GM18951 (cell line): ENCODE data around the gene RALGPS1.

Experiments
- POLR2A ChIP-seq: IDR thresholded peaks from 4 replicates; pipeline ENCODE4 v1.6.1; 2011; ENCODE audit warnings: mild to moderate bottlenecking; ENCODE audit not compliant: insufficient read length, insufficient read depth; ENCODE audit errors: extremely low read depth
- in situ Hi-C: fragments of 300-500 bp; cut with MboI; formaldehyde crosslinking; loops from one replicate; pipeline ENCODE4 v1.12.0; 2022; ENCODE audit warnings: low sequenced_read_pairs, mixed read lengths, inconsistent platforms; ENCODE audit not compliant: unreplicated experiment

The RALGPS1 gene

DNA sequence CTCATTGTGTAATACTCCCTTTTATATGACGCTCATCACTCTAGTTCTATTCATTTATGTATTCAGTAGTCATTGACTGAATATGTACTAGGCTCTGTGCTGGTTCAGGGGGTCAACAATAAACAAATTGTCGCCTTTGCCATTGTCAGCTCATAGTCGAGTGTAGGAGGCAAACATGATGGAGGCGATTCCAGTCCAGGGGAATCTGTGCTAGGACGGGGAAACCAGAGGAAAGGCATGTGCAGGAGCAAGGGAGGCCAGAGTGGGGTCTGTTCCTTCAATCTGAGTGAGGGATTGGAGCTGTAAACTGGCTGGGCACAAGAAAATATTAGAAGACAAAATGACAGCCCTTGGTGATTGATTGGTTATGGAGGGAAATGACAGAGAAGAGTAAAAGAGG is 123.9 kb downstream of the RALGPS1 start:
- in situ Hi-C loops, result no loop called here

GRCh38 chr9:127039492-127039891 is 124.9 kb downstream of the RALGPS1 start:
- no peak for TF ChIP-seq POLR2A
- in situ Hi-C loops, result no loop called here

More for the DNA sequence above, 123.9 kb downstream of the RALGPS1 start:
- no peak for TF ChIP-seq POLR2A

- in situ Hi-C loops, result no loop called here
- TF ChIP-seq POLR2A, result no peak
Observed at GRCh38 chr9:127045148-127045547, 130.6 kb downstream of the RALGPS1 start.

DNA sequence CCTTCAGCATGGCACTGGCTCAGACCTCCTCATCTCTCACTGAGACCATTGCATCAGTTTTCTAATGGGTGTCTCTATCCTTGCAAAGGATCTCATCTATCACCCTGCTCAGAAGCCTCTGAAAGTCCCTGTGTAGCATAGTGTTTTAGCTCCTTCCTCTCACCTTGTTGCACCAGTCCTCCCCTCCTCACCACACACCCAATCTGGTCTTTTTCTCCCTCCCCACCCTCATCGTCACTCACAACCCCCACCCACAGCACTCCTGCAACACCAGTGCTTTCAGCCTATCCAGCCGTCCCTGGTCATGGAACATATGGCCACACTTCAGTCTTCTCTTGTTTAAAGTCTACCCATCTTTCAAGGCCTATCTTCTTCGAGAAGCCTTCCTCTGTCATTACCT is 133.4 kb downstream of the RALGPS1 start:
- in situ Hi-C loops, result no loop called here
- no peak for TF ChIP-seq POLR2A

- in situ Hi-C loops, result no loop called here
Observed at GRCh38 chr9:127049044-127049443, 134.5 kb downstream of the RALGPS1 start.

GRCh38 chr9:127049581-127049980 is 135.0 kb downstream of the RALGPS1 start:
- in situ Hi-C loops, result no loop called here
- no peak for TF ChIP-seq POLR2A

More at GRCh38 chr9:127049044-127049443, 134.5 kb downstream of the RALGPS1 start:
- no peak for TF ChIP-seq POLR2A

DNA sequence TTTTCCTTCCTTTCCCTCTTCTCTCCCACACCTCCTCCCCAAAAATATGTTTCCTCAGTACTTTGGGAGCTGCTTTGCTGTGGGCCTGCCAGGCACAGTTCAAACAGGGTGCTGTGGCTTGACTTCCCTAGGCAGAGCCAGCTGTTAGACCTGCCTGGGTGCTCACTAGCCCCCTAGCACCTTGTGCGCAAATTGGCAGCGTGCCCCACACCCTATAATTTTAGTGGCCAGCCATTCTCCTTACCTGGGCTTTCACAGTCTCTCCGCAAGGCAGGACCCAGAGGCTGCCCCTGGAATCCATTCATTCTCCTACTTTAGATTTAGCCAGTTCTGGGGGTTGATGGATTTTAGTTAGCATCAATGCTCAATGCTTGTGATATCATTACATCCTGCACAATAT is 135.6 kb downstream of the RALGPS1 start:
- TF ChIP-seq POLR2A, result no peak
- in situ Hi-C loops, result no loop called here

DNA sequence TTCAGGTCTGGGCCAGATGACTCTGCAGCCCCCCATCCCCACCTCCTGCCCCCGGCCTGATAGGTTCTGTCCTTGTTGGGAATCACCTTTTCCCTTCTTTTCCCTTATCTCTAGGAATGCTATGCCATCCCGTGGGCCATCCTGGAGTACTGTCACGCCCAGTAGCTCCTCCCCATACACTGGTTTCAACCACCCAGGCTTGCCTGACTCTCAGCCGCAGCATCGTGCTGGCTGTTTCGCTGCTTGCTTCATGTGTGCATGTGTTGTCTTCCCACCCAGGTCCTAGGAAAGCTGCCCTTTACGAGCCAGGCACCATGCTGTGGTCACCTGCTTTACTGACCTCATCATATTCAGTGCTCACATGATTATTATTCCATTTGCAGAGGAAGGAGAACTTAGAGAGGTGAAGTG is 136.0 kb downstream of the RALGPS1 start:
- no peak for TF ChIP-seq POLR2A
- in situ Hi-C loops, result no loop called here

DNA sequence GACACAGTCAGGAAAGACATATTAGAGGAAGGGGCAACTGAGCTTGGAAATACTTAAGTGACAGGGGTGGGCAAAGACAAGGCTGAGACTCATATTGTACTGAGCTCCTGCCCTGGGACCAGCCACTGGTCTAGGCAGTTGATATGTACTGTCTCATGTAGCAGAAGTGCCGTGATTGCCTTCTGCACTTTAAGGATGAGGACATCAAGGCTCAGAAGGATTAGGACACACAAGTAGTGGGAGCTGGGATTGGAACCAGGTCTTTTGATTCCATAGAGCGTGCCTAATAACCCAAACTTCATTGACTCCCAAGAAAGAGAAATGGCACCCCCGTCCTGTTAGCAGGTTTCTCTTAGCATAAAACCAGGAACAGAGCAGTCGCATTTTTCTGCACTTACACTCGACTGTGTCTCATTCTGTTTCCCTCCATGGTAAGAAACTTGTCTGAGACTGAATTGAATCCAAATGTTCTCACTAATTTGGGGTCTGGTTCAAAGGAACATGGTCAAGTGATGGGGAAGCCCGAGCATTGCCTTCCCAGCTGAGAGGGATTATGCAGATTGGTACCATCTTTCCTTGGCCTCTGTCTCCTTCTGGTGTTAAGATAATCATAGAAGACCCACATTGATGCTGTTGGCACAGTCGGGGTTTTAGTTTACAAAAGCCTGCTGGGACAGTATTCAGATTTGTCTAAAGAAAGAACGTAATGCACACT is 137.5 kb downstream of the RALGPS1 start:
- no peak for TF ChIP-seq POLR2A
- in situ Hi-C loops, result no loop called here

DNA sequence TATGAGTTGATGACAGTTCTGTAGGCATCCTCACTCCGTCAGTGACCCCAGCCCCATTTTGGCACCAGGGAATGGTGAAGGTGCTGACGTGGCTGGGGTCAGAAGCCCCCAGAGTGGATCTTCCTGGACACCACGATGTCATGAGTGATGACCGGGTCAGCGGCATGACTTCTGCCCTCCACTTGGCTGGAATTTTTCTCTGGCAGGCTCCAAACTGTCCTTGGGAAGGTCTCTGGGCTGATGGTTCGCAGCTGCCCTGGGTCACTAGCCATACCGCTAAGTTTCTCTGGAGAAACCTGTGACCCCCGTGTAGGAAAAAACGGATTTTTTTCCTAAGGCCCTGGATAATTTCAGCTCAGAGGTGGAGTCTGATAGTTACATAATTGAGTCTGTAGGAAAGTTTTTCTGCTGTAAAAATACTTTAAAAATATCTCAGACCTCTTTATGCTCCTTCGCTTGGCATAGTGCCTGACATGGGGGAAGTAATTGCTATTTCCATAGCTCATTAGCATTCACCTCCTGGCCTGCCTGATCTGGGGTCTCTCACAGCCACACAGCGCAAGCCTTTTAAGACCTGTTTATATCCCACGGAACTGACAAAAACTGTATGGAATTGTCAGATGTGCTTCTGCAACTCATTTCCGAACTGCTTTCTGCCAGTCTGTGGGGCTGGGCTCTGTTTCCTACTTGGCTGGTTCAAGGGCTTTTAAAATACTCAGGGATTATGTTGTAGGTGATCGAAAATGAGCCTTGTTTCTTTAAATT is 138.7 kb downstream of the RALGPS1 start:
- in situ Hi-C loops, result no loop called here

GRCh38 chr9:127053960-127054359 is 139.4 kb downstream of the RALGPS1 start:
- TF ChIP-seq POLR2A, result no peak
- in situ Hi-C loops, result no loop called here

More for the DNA sequence above, 138.7 kb downstream of the RALGPS1 start:
- TF ChIP-seq POLR2A, result no peak

DNA sequence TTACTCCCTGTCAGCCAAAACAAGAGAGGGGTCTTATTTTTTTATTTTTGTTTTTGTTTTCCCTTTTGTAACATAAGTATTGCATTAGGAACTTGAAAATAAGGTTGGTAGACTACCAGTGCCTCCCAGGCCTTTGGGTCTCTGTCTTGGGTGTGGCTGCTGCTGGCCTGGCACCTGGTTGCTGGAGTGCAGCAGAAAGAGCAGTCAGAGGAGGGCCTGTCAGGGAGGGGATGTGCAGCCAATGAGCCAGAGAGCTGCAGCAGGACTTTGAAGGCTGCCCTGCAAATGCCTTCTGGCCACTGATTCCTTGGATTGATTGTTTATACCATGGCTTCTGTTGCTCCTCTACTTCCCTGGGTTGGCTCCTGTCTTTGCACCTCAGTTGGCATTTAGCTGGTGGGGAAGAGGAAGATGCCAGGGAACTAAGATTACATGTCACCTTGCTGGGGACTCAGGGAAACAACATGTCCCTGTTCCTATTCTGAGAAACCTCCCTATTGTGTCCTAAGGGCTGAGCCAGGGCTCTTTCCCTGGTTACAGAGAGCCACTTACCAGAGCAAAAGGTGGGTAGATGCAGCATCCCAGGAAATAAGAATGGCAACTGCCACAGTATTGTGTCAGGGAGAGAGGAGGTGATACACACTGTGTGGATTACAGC is 141.3 kb downstream of the RALGPS1 start:
- TF ChIP-seq POLR2A, result no peak
- in situ Hi-C loops, result no loop called here

GRCh38 chr9:127056446-127056845 is 141.9 kb downstream of the RALGPS1 start:
- no peak for TF ChIP-seq POLR2A
- in situ Hi-C loops, result no loop called here
